ENCODE data around the gene ARID5A.

Gene ARID5A

GRCh38 chr2:96594691-96595152 is 58.2 kb downstream of the ARID5A start:
- no peak for DNase-seq (ENCODE audit: low read depth in 2 of 2, low spot score in 1 of 2)

DNA sequence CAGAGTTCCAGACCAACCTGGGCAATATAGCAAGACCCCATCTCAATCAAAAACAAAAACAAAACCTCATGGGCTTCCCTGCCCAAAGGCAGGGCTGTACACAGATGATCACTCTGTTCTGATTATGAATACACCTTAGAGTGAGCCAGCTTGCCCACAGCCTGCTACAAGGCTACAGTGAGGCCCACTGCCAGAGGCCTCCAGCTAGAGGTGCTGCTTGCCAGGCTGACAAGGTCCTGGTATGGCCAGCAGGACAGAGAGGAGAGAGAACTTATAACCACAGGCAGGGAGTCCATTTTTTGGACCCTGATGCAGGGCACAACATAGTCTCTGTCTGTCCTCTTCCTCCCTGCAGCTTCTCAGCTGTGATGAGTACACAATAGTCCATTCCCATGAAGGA is 60.0 kb downstream of the ARID5A start:
- DNase-seq (ENCODE audit: low read depth in 2 of 2, low spot score in 1 of 2) = no peak

DNA sequence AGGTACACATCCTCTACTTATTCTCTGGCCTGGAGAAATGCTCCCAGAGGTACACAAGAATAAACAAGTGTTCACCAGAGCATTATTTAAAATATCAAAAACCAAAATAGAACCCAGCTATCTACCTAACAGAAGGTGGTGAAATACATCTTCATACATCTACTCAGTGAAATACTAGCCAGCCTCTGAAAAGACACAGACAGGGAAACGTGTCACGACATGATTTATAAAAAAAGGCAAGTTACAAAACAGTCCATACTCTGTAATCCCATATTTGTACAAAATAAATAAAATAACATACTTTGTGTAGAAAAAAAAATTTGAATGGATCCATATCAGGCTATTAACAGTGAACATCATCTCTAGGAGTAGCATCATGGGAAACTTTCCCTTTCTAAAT is 63.4 kb downstream of the ARID5A start:
- no peak for DNase-seq (ENCODE audit: low read depth in 2 of 2, low spot score in 1 of 2)

DNA sequence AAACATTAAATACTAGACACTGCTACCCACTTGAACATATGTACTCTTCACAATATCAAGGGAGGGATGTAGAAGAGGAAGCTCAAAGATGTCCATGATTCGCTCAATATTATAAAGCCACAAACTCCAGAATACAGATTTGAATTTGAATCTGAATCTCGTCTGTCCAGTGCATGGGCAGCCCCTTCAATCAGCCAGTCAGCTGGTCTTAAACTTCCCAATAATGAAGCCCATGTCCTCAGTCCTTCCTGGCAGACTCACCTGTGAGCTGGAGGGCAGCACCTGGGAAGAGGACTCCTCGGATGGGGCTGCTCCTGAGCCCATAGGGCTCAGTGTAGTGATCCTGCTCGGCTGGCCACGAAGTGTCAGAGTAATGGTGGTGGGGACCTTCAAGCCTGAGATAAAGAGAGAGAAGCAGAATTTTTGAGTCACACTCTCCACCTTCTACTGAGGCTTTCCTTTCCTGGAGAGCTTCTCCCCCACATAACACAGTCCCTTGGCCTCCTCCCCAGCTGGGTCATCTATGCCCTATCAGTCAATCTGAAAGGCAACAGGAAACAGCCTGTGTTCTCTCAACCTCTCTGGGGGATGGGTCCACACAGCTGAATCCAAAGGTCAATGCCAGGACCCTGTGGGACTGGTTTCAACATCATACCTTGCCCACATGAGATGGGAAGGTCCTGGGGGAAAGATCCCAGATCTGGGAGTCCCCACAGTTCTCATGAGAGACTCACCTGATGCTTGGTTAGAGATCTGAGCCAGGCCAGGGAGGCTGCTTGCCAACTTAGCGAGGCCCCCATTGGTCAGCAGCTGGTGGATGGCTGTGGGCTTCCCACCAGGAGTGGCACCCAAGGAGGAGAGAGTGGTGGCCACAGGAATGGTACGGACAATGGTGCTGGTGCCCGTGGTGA is 65.1 kb downstream of the ARID5A start:
- no peak for DNase-seq (ENCODE audit: low read depth in 2 of 2, low spot score in 1 of 2)
